ENCODE results near the gene OR8B2.
"Not testable (repeated sequence)": the region's sequence is repeated elsewhere in the genome, so short reads cannot be mapped to it uniquely, and the experiment has no call there.

OR8B2 gene

GRCh38 chr11:124384399-124384798, at the start of gene OR8B2:
OR8B2 (minus strand) TSS chr11:124384499; CDS start chr11:124383343, 1,156 bp downstream.
- H3K27ac Mint-ChIP-seq: no peak within 1 kb of the TSS
- no peaks in the 10 kb centered on the region for H3K4me1 Mint-ChIP-seq (ENCODE audit: low read depth)
- H3K27me3 Mint-ChIP-seq: peaks cover 3% of the 10 kb centered on the region
- no peaks in the 10 kb centered on the region for H3K36me3 Mint-ChIP-seq (ENCODE audit: low read depth)
- no peak within 1 kb of the TSS for H3K4me3 Mint-ChIP-seq
- H3K9me3 Mint-ChIP-seq: no peaks in the 10 kb centered on the region

- Mint-ChIP-seq H3K27ac (no peak overlapping the region), H3K27me3 (peaks cover under 1% of the 10 kb centered on the region), H3K9me3 (peaks cover 8% of the 10 kb centered on the region), H3K4me3 (no peak overlapping the region), H3K4me1 (ENCODE audit: low read depth) (no peaks in the 10 kb centered on the region), H3K36me3 (ENCODE audit: low read depth) (no peaks in the 10 kb centered on the region)
These were observed 45.3 kb upstream of the OR8B2 start for GRCh38 chr11:124429599-124429998.

- Mint-ChIP-seq H3K27me3 (peaks cover 16% of the 10 kb centered on the region), H3K4me3 (no peak within 1 kb of the TSS), H3K27ac (no peak within 1 kb of the TSS), H3K4me1 (ENCODE audit: low read depth) (no peaks in the 10 kb centered on the region), H3K9me3 (peaks cover 4% of the 10 kb centered on the region), H3K36me3 (ENCODE audit: low read depth) (no peaks in the 10 kb centered on the region)
These were observed 40.2 kb upstream of the OR8B2 start, which contains the start of gene OR8B4 for GRCh38 chr11:124424384-124424921. OR8B4 (minus strand) TSS chr11:124424871; CDS start chr11:124424871, 0 bp downstream.

- Mint-ChIP-seq H3K4me1 (ENCODE audit: low read depth) (no peaks in the 10 kb centered on the region), H3K27ac (no peak overlapping the region), H3K27me3 (peaks cover 26% of the 10 kb centered on the region), H3K36me3 (ENCODE audit: low read depth) (no peaks in the 10 kb centered on the region), H3K9me3 (no peaks in the 10 kb centered on the region), H3K4me3 (no peak overlapping the region)
These were observed 36.7 kb upstream of the OR8B2 start for GRCh38 chr11:124421043-124421442.

GRCh38 chr11:124415356-124415923, 31.1 kb upstream of the OR8B2 start:
- no peaks in the 10 kb centered on the region for H3K4me1 Mint-ChIP-seq (ENCODE audit: low read depth)
- H3K27me3 Mint-ChIP-seq: peaks cover 18% of the 10 kb centered on the region
- no peaks in the 10 kb centered on the region for H3K36me3 Mint-ChIP-seq (ENCODE audit: low read depth)
- no peaks in the 10 kb centered on the region for H3K9me3 Mint-ChIP-seq
- no peak overlapping the region for H3K27ac Mint-ChIP-seq
- no peak overlapping the region for H3K4me3 Mint-ChIP-seq

GRCh38 chr11:124409906-124410305, 25.6 kb upstream of the OR8B2 start:
- Mint-ChIP-seq H3K27ac (no peak overlapping the region), H3K4me3 (no peak overlapping the region)

GRCh38 chr11:124405581-124405980, 21.3 kb upstream of the OR8B2 start:
- Mint-ChIP-seq H3K9me3 (no peaks in the 10 kb centered on the region), H3K27ac (no peak overlapping the region), H3K27me3 (peaks cover 11% of the 10 kb centered on the region), H3K4me3 (no peak overlapping the region), H3K36me3 (ENCODE audit: low read depth) (no peaks in the 10 kb centered on the region), H3K4me1 (ENCODE audit: low read depth) (no peaks in the 10 kb centered on the region)

More at GRCh38 chr11:124409906-124410305, 25.6 kb upstream of the OR8B2 start:
- peaks cover 17% of the 10 kb centered on the region for H3K27me3 Mint-ChIP-seq
- no peaks in the 10 kb centered on the region for H3K36me3 Mint-ChIP-seq (ENCODE audit: low read depth)
- H3K4me1 Mint-ChIP-seq (ENCODE audit: low read depth): no peaks in the 10 kb centered on the region
- no peaks in the 10 kb centered on the region for H3K9me3 Mint-ChIP-seq

- not testable (repeated sequence) for H3K36me3 Mint-ChIP-seq (ENCODE audit: low read depth); H3K4me1 Mint-ChIP-seq (ENCODE audit: low read depth); H3K9me3 Mint-ChIP-seq; H3K27ac Mint-ChIP-seq; H3K27me3 Mint-ChIP-seq; H3K4me3 Mint-ChIP-seq
These were observed 18.9 kb upstream of the OR8B2 start for GRCh38 chr11:124403186-124403585.

GRCh38 chr11:124402326-124402922, 18.1 kb upstream of the OR8B2 start:
- no peaks in the 10 kb centered on the region for H3K9me3 Mint-ChIP-seq
- no peak overlapping the region for H3K4me3 Mint-ChIP-seq
- H3K36me3 Mint-ChIP-seq (ENCODE audit: low read depth): no peaks in the 10 kb centered on the region
- H3K27me3 Mint-ChIP-seq: peaks cover 3% of the 10 kb centered on the region
- H3K27ac Mint-ChIP-seq: no peak overlapping the region
- H3K4me1 Mint-ChIP-seq (ENCODE audit: low read depth): no peaks in the 10 kb centered on the region

GRCh38 chr11:124398924-124399323, 14.6 kb upstream of the OR8B2 start, which contains the start of gene OR8B3:
OR8B3 (minus strand) TSS chr11:124399024; CDS start chr11:124397351, 1,673 bp downstream.
- H3K4me1 Mint-ChIP-seq (ENCODE audit: low read depth): no peaks in the 10 kb centered on the region
- H3K9me3 Mint-ChIP-seq: no peaks in the 10 kb centered on the region
- H3K27ac Mint-ChIP-seq: no peak within 1 kb of the TSS
- H3K27me3 Mint-ChIP-seq: peaks cover 3% of the 10 kb centered on the region
- no peaks in the 10 kb centered on the region for H3K36me3 Mint-ChIP-seq (ENCODE audit: low read depth)
- H3K4me3 Mint-ChIP-seq: no peak within 1 kb of the TSS

GRCh38 chr11:124396847-124397246, 12.5 kb upstream of the OR8B2 start:
- not testable (repeated sequence) for H3K4me3 Mint-ChIP-seq; H3K4me1 Mint-ChIP-seq (ENCODE audit: low read depth); H3K36me3 Mint-ChIP-seq (ENCODE audit: low read depth); H3K27me3 Mint-ChIP-seq; H3K27ac Mint-ChIP-seq; H3K9me3 Mint-ChIP-seq

GRCh38 chr11:124394408-124394807, 10.1 kb upstream of the OR8B2 start:
- no peak overlapping the region for H3K4me3 Mint-ChIP-seq
- H3K36me3 Mint-ChIP-seq (ENCODE audit: low read depth): no peaks in the 10 kb centered on the region
- no peaks in the 10 kb centered on the region for H3K9me3 Mint-ChIP-seq
- H3K27ac Mint-ChIP-seq: no peak overlapping the region
- H3K4me1 Mint-ChIP-seq (ENCODE audit: low read depth): no peaks in the 10 kb centered on the region
- peaks cover 8% of the 10 kb centered on the region for H3K27me3 Mint-ChIP-seq

GRCh38 chr11:124382857-124383256, 1.4 kb downstream of the OR8B2 start:
- H3K27me3 Mint-ChIP-seq: not testable (repeated sequence)

GRCh38 chr11:124380585-124380984, 3.7 kb downstream of the OR8B2 start:
- Mint-ChIP-seq H3K4me3 (no peak overlapping the region), H3K9me3 (no peaks in the 10 kb centered on the region), H3K36me3 (ENCODE audit: low read depth) (no peaks in the 10 kb centered on the region), H3K27ac (no peak overlapping the region), H3K27me3 (no peaks in the 10 kb centered on the region), H3K4me1 (ENCODE audit: low read depth) (no peaks in the 10 kb centered on the region)

More at GRCh38 chr11:124382857-124383256, 1.4 kb downstream of the OR8B2 start:
- not testable (repeated sequence) for H3K4me3 Mint-ChIP-seq; H3K27ac Mint-ChIP-seq; H3K36me3 Mint-ChIP-seq (ENCODE audit: low read depth); H3K4me1 Mint-ChIP-seq (ENCODE audit: low read depth); H3K9me3 Mint-ChIP-seq

GRCh38 chr11:124376280-124376679, 8.0 kb downstream of the OR8B2 start:
- Mint-ChIP-seq H3K4me1 (ENCODE audit: low read depth) (no peaks in the 10 kb centered on the region), H3K27me3 (no peaks in the 10 kb centered on the region), H3K9me3 (no peaks in the 10 kb centered on the region), H3K36me3 (ENCODE audit: low read depth) (no peaks in the 10 kb centered on the region), H3K27ac (no peak overlapping the region), H3K4me3 (no peak overlapping the region)
